Trophoblast cell (in vitro differentiated cells and primary cell): ENCODE measurements around the gene RAP1GDS1.

Experiments
- DNase-seq, 2 donors: peaks; one replicate each; pipeline ENCODE4 v3.0.0-alpha.2; 2016
- H2AFZ ChIP-seq: 2 replicates; pipeline ENCODE4 v1.6.1; 2013; ENCODE audit warnings: low read length, moderate library complexity, mild to moderate bottlenecking; ENCODE audit not compliant: insufficient read depth, poor library complexity
- H2AK5ac ChIP-seq: 2 replicates; pipeline ENCODE4 v1.6.1; 2013; ENCODE audit warnings: mild to moderate bottlenecking, low read length
- H2BK120ac ChIP-seq: 2 replicates; pipeline ENCODE4 v1.6.1; 2013; ENCODE audit warnings: low read length, mild to moderate bottlenecking, moderate library complexity; ENCODE audit not compliant: insufficient read depth, poor library complexity
- H2BK12ac ChIP-seq: 2 replicates; pipeline ENCODE4 v1.6.1; 2013; ENCODE audit warnings: mild to moderate bottlenecking, low read length, moderate library complexity
- H2BK5ac ChIP-seq: 2 replicates; pipeline ENCODE4 v1.6.1; 2013; ENCODE audit warnings: low read length, low read depth, moderate library complexity, mild to moderate bottlenecking; ENCODE audit not compliant: poor library complexity
- H3K14ac ChIP-seq: 2 replicates; pipeline ENCODE4 v1.6.1; 2013; ENCODE audit warnings: mild to moderate bottlenecking, low read length
- H3K18ac ChIP-seq: 2 replicates; pipeline ENCODE4 v1.6.1; 2013; ENCODE audit warnings: mild to moderate bottlenecking, low read length
- H3K23ac ChIP-seq: 2 replicates; pipeline ENCODE4 v1.6.1; 2013; ENCODE audit warnings: low read length
- H3K27ac ChIP-seq: 2 replicates; pipeline ENCODE4 v1.5.1; 2013; ENCODE audit warnings: low read depth, mild to moderate bottlenecking, inconsistent platforms, low read length, moderate library complexity
- H3K27me3 ChIP-seq: 2 replicates; pipeline ENCODE4 v1.6.1; 2013; ENCODE audit warnings: inconsistent platforms, mild to moderate bottlenecking, low read length, moderate library complexity; ENCODE audit not compliant: insufficient read depth
- H3K36me3 ChIP-seq, 2 experiments: 1 replicate in 1 of 2; 2 replicates in 1 of 2; pipeline ENCODE4 v1.6.1; 2013; ENCODE audit warnings: low read length in 2 of 2, mild to moderate bottlenecking in 2 of 2, moderate library complexity in 1 of 2; ENCODE audit not compliant: insufficient read depth in 2 of 2, control insufficient read depth in 1 of 2
- H3K4ac ChIP-seq: 2 replicates; pipeline ENCODE4 v1.6.1; 2013; ENCODE audit warnings: low read depth, mild to moderate bottlenecking, low read length, moderate library complexity
- H3K4me1 ChIP-seq, 2 experiments: 1 replicate in 1 of 2; 2 replicates in 1 of 2; pipeline ENCODE4 v1.6.1; 2013; ENCODE audit warnings: low read length in 2 of 2, mild to moderate bottlenecking in 2 of 2, moderate library complexity in 1 of 2; ENCODE audit not compliant: insufficient read depth in 2 of 2, control insufficient read depth in 1 of 2
- H3K4me2 ChIP-seq: 2 replicates; pipeline ENCODE4 v1.6.1; 2013; ENCODE audit warnings: inconsistent platforms, mild to moderate bottlenecking, low read length, moderate library complexity
- H3K4me3 ChIP-seq: 2 replicates; pipeline ENCODE4 v1.5.1; 2013; ENCODE audit warnings: mild to moderate bottlenecking, low read depth, low read length, inconsistent platforms
- H3K79me1 ChIP-seq: one replicate; pipeline ENCODE4 v1.6.1; 2013; ENCODE audit warnings: low read length
- H3K79me2 ChIP-seq: 2 replicates; pipeline ENCODE4 v1.6.1; 2013; ENCODE audit warnings: low read length, mild to moderate bottlenecking; ENCODE audit not compliant: control insufficient read depth, insufficient read depth, poor library complexity
- H3K9ac ChIP-seq: 2 replicates; pipeline ENCODE4 v1.6.1; 2013; ENCODE audit warnings: mild to moderate bottlenecking, low read length
- H3K9me3 ChIP-seq: 2 replicates; pipeline ENCODE4 v1.6.1; 2013; ENCODE audit warnings: low read depth, mild to moderate bottlenecking, control low read depth, inconsistent platforms, low read length; ENCODE audit not compliant: insufficient read depth
- H4K12ac ChIP-seq: 2 replicates; pipeline ENCODE4 v1.6.1; 2013; ENCODE audit warnings: low read depth, mild to moderate bottlenecking, low read length, moderate library complexity
- H4K8ac ChIP-seq: 2 replicates; pipeline ENCODE4 v1.6.1; 2013; ENCODE audit warnings: low read depth, mild to moderate bottlenecking, low read length, moderate library complexity
- H4K91ac ChIP-seq: one replicate; pipeline ENCODE4 v1.6.1; 2013; ENCODE audit warnings: low read depth, mild to moderate bottlenecking, low read length, moderate library complexity
- WGBS: extraction: QIAGEN DNeasy Blood & Tissue Kit; methylation state at CpG from one replicate; pipeline ENCODE4 v1.1.7; 2013; ENCODE audit warnings: missing lambda C conversion rate; ENCODE audit not compliant: insufficient read length, insufficient coverage; ENCODE audit errors: extremely low coverage; 5-methylcytosine and 5-hydroxymethylcytosine counted together

RAP1GDS1 gene

DNA sequence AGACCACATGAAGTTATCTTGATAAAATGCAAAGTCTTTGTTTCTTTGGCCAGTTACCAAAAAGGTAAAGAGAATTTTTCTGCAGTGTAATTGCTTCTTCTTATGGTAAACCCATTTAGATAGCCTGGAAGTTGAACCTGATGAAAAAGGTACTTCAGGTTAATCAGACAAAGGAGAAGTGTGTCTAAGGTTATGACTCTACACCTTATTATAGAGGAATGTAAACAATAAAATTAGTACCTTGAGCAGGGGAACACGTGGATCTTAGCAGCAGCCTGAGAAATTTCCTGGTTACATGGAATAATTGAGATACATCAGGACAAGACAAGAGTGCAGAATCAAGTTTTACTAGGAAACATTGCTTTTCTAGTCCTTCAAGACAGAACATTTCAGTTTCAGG, 70.8 kb downstream of the RAP1GDS1 start:
- no CpG with 5 or more reads among the region's 1 CpG for WGBS
- no peak overlapping the region for H3K4me3 ChIP-seq
- H2BK12ac ChIP-seq = no peak overlapping the region
- peaks cover 0 to 7% of the 10 kb centered on the region in 2 experiments for H3K36me3 ChIP-seq
- no peak overlapping the region for H3K4me2 ChIP-seq
- H3K9ac ChIP-seq = no peak overlapping the region
- H3K79me2 ChIP-seq = no peaks in the 10 kb centered on the region
- H3K4me1 ChIP-seq = no peaks in the 10 kb centered on the region
- H3K23ac ChIP-seq = no peak overlapping the region
- H3K18ac ChIP-seq = no peak overlapping the region
- no peak overlapping the region for H2AFZ ChIP-seq
- H4K8ac ChIP-seq = no peak overlapping the region
- H3K27me3 ChIP-seq = no peaks in the 10 kb centered on the region
- no peak overlapping the region for H2BK120ac ChIP-seq
- H3K4ac ChIP-seq = no peak overlapping the region
- no peak overlapping the region for H2BK5ac ChIP-seq
- H3K14ac ChIP-seq = no peak overlapping the region
- no peak overlapping the region for H4K12ac ChIP-seq
- no peak overlapping the region for H2AK5ac ChIP-seq
- H3K27ac ChIP-seq = no peak overlapping the region
- peaks cover 4% of the 10 kb centered on the region for H3K9me3 ChIP-seq
- no peak for DNase-seq
- no peaks in the 10 kb centered on the region for H3K79me1 ChIP-seq
- no peak overlapping the region for H4K91ac ChIP-seq

DNA sequence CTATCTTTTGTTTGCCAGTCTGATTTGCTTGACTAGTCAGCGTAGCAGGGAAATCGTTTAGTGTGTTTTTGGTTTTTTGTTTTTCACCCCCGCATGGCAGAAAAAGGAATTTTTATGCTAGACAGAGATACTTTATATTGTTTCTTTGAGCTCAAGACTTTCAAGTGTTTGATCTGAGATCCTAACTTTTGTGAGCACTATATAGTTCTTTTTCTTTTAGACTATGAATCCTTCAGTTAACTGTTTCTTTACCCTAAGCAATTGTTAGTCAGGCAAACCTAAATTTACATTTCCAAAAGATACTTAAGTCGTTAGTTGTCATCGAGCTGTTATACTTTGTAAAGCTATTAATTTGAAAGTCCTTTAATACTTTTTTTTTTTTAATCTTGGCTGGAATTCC, 73.3 kb downstream of the RAP1GDS1 start:
- WGBS = no CpG with 5 or more reads among the region's 5 CpGs
- H3K9me3 ChIP-seq = peaks cover 4% of the 10 kb centered on the region
- H3K23ac ChIP-seq = no peak overlapping the region
- H2BK5ac ChIP-seq = no peak overlapping the region
- no peak overlapping the region for H4K8ac ChIP-seq
- H2AFZ ChIP-seq = no peak overlapping the region
- no peak for DNase-seq
- no peak overlapping the region for H2BK120ac ChIP-seq
- no peak overlapping the region for H2AK5ac ChIP-seq
- no peaks in the 10 kb centered on the region for H3K27me3 ChIP-seq
- peaks cover 0 to 7% of the 10 kb centered on the region in 2 experiments for H3K36me3 ChIP-seq
- H3K18ac ChIP-seq = no peak overlapping the region
- no peak overlapping the region for H2BK12ac ChIP-seq
- H3K79me2 ChIP-seq = no peaks in the 10 kb centered on the region
- H4K91ac ChIP-seq = no peak overlapping the region
- H3K4ac ChIP-seq = no peak overlapping the region
- H3K4me3 ChIP-seq = no peak overlapping the region
- H3K27ac ChIP-seq = no peak overlapping the region
- H4K12ac ChIP-seq = no peak overlapping the region
- H3K79me1 ChIP-seq = no peaks in the 10 kb centered on the region
- H3K14ac ChIP-seq = no peak overlapping the region
- no peaks in the 10 kb centered on the region for H3K4me1 ChIP-seq
- H3K4me2 ChIP-seq = no peak overlapping the region
- no peak overlapping the region for H3K9ac ChIP-seq

DNA sequence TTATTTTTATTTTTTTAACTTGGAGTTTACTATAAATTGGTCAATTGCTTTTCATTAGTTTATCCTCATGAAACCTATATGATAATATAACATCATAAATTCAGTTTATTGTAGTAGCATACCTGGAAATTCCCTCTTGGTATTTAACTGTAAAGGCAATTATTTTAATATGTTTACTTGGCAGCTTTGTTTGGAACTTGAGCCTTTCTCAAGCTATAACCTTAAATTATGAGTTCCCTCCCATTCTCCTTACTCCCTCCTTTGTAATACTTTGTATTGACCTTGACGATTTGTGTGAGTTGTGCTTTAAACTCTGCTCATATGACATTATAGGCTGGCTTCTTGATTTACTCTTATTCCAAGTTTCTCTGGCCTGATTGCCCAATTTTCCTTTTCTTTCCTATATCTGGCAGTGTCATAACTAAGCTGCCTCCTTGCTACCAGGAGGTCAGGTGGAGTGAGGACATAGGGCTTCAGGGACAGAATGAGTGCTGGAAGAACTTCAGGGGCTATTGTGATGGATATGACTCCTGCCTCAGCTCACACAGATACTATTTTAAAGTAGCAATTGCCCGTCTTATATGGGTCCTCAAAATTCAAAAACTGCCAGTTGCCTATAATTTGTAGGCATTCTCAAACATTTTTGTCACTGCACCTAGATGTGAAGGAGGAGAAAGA, 77.7 kb downstream of the RAP1GDS1 start:
- Histone ChIP-seq H3K18ac (no peak overlapping the region), H4K91ac (no peak overlapping the region), H3K9me3 (no peaks in the 10 kb centered on the region), H4K8ac (no peak overlapping the region), H3K9ac (no peak overlapping the region), H3K14ac (no peak overlapping the region), H2BK5ac (no peak overlapping the region), H2AK5ac (no peak overlapping the region), H2BK120ac (no peak overlapping the region), H3K27me3 (no peaks in the 10 kb centered on the region), H3K36me3 (no peaks in the 10 kb centered on the region), H3K27ac (no peak overlapping the region), H3K4ac (no peak overlapping the region), H3K4me2 (no peak overlapping the region), H2AFZ (no peak overlapping the region), H3K79me2 (no peaks in the 10 kb centered on the region), H3K4me3 (no peak overlapping the region), H4K12ac (no peak overlapping the region), H3K4me1 (no peaks in the 10 kb centered on the region), H3K23ac (no peak overlapping the region), H3K79me1 (no peaks in the 10 kb centered on the region), H2BK12ac (no peak overlapping the region)
- no peak for DNase-seq
- WGBS = no CpG with 5 or more reads among the region's 2 CpGs

DNA sequence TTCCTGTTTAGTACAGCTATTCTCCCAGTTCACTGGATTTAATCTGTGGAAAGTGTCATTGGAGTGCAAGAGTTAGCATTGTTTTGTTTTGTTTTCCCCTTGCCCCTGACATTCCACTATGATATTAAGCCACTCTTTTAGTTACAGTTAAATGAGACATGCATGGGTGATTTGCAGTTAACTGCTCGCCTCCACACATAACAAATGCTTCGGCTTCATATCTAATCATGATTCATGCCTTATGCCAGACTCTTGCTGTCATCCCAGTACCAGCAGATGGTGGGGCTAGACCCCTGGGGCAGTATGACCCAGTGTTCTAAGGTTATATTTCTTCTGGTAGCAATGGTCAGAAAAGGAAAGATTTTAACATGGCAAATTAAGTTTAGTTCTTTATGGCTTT, 80.1 kb downstream of the RAP1GDS1 start:
- H3K9me3 ChIP-seq = no peaks in the 10 kb centered on the region
- no peaks in the 10 kb centered on the region for H3K4me1 ChIP-seq
- H2AFZ ChIP-seq = no peak overlapping the region
- peak; percentile 85 to 87 for DNase-seq
- no peak overlapping the region for H4K91ac ChIP-seq
- H4K12ac ChIP-seq = no peak overlapping the region
- H2BK120ac ChIP-seq = no peak overlapping the region
- H2BK12ac ChIP-seq = no peak overlapping the region
- no peak overlapping the region for H3K14ac ChIP-seq
- H3K9ac ChIP-seq = no peak overlapping the region
- no CpG with 5 or more reads among the region's 2 CpGs for WGBS
- no peak overlapping the region for H3K18ac ChIP-seq
- H3K36me3 ChIP-seq = no peaks in the 10 kb centered on the region
- H3K23ac ChIP-seq = no peak overlapping the region
- H2BK5ac ChIP-seq = no peak overlapping the region
- H3K79me1 ChIP-seq = no peaks in the 10 kb centered on the region
- no peak overlapping the region for H3K4ac ChIP-seq
- H3K4me3 ChIP-seq = no peak overlapping the region
- H3K79me2 ChIP-seq = no peaks in the 10 kb centered on the region
- H3K4me2 ChIP-seq = no peak overlapping the region
- no peak overlapping the region for H3K27ac ChIP-seq
- no peaks in the 10 kb centered on the region for H3K27me3 ChIP-seq
- no peak overlapping the region for H2AK5ac ChIP-seq
- no peak overlapping the region for H4K8ac ChIP-seq
